H1 (cell line): ENCODE data around the gene LDLRAD4.

Experiments used
- ASH2L ChIP-seq: fragments of 200-600, 300-600 bp; sonication (generic); IDR thresholded peaks from one replicate; pipeline ENCODE4 v1.7.1; 2017; ENCODE audit warnings: low read length
- CEBPB ChIP-seq: IDR thresholded peaks from 2 replicates; pipeline ENCODE4 v1.6.1; 2012; ENCODE audit warnings: low read depth, low read length
- CHD1 ChIP-seq: IDR thresholded peaks from 2 replicates; pipeline ENCODE4 v1.6.1; 2012; ENCODE audit warnings: low read depth, low read length, improper control_type of control experiment
- EP300 ChIP-seq, 2 experiments: IDR thresholded peaks; 1 replicate in 1 of 2; 2 replicates in 1 of 2; pipeline ENCODE4 v1.6.1; 2011 to 2012; ENCODE audit warnings: low read depth in 2 of 2, low read length in 2 of 2, mild to moderate bottlenecking in 2 of 2, borderline replicate concordance in 1 of 2, inconsistent platforms in 1 of 2, moderate library complexity in 1 of 2
- JUN ChIP-seq: IDR thresholded peaks from 2 replicates; pipeline ENCODE4 v1.6.1; 2011; ENCODE audit warnings: low read depth, mild to moderate bottlenecking, improper control_type of control experiment, low read length
- MAFK ChIP-seq: IDR thresholded peaks from 2 replicates; pipeline ENCODE4 v1.6.1; 2012; ENCODE audit warnings: low read depth, mild to moderate bottlenecking, improper control_type of control experiment, low read length
- POLR2A ChIP-seq, 2 experiments: IDR thresholded peaks; 1 replicate in 1 of 2; 2 replicates in 1 of 2; pipeline ENCODE4 v1.6.1; 2011; ENCODE audit warnings: low read depth in 2 of 2, low read length in 2 of 2, mild to moderate bottlenecking in 2 of 2; ENCODE audit errors: control extremely low read depth in 1 of 2
- POLR2AphosphoS5 ChIP-seq: IDR thresholded peaks from 2 replicates; pipeline ENCODE4 v1.6.1; 2011; ENCODE audit warnings: low read depth, low read length
- RAD21 ChIP-seq, 2 experiments: IDR thresholded peaks in 1 of 2; conservative IDR thresholded peaks in 1 of 2; 2 replicates each; pipeline ENCODE4 v1.6.1; 2011; ENCODE audit warnings: low read depth in 2 of 2, low read length in 2 of 2, improper control_type of control experiment in 1 of 2, inconsistent platforms in 1 of 2, mild to moderate bottlenecking in 1 of 2, moderate library complexity in 1 of 2
- RFX5 ChIP-seq: IDR thresholded peaks from 2 replicates; pipeline ENCODE4 v1.6.1; 2011; ENCODE audit warnings: low read depth, low read length, improper control_type of control experiment, borderline replicate concordance
- SP1 ChIP-seq: IDR thresholded peaks from 2 replicates; pipeline ENCODE4 v1.6.1; 2011; ENCODE audit warnings: low read depth, low read length
- TAF1 ChIP-seq: IDR thresholded peaks from 2 replicates; pipeline ENCODE4 v1.6.1; 2011; ENCODE audit warnings: mild to moderate bottlenecking, low read depth, low read length
- TCF12 ChIP-seq: IDR thresholded peaks from 2 replicates; pipeline ENCODE4 v1.6.1; 2011; ENCODE audit warnings: low read depth, mild to moderate bottlenecking, low read length
- TF ChIP-seq, protein P1 (sequence below), 3 experiments: IDR thresholded peaks; 1 replicate in 2 of 3; 2 replicates in 1 of 3; pipeline versions ENCODE4 v1.5.1 to v1.6.1; 2011; ENCODE audit warnings: low read length in 3 of 3, mild to moderate bottlenecking in 3 of 3, inconsistent platforms in 2 of 3, low read depth in 1 of 3, moderate library complexity in 1 of 3; ENCODE audit not compliant: insufficient read depth in 1 of 3; ENCODE audit errors: control extremely low read depth in 1 of 3

DNA sequence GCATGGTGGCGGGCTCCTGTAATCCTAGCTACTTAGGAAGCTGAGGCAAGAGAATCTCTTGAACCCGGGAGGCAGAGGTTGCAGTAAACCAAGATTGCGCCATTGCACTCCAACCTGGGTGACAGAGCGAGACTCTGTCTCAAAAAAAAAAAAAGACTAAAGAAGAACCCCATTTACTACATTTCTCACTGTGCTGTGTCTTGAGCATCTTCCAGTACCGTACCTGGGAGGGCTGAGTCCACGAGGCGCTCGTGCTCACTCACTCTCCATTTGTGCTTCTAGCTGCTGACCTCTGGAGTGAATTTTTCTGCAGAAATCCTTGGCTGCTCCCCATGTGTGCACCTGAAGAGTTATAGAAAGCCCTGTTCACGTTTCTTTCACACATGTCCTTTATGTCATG is 204.8 kb downstream of the LDLRAD4 start:
- no peak for TF ChIP-seq POLR2A (IDR thresholded peaks at IDR 0.05; ENCODE audit: control extremely low read depth in 1 of 2, low read depth in 2 of 2, low read length in 2 of 2)
- TF ChIP-seq, protein P1, sequence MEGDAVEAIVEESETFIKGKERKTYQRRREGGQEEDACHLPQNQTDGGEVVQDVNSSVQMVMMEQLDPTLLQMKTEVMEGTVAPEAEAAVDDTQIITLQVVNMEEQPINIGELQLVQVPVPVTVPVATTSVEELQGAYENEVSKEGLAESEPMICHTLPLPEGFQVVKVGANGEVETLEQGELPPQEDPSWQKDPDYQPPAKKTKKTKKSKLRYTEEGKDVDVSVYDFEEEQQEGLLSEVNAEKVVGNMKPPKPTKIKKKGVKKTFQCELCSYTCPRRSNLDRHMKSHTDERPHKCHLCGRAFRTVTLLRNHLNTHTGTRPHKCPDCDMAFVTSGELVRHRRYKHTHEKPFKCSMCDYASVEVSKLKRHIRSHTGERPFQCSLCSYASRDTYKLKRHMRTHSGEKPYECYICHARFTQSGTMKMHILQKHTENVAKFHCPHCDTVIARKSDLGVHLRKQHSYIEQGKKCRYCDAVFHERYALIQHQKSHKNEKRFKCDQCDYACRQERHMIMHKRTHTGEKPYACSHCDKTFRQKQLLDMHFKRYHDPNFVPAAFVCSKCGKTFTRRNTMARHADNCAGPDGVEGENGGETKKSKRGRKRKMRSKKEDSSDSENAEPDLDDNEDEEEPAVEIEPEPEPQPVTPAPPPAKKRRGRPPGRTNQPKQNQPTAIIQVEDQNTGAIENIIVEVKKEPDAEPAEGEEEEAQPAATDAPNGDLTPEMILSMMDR (IDR thresholded peaks at IDR 0.05; ENCODE audit: control extremely low read depth in 1 of 3, insufficient read depth in 1 of 3, low read depth in 1 of 3, low read length in 3 of 3): no peak
- no peak for TF ChIP-seq RFX5
- TF ChIP-seq POLR2AphosphoS5: no peak
- no peak for TF ChIP-seq TCF12
- no peak for TF ChIP-seq EP300 (IDR thresholded peaks at IDR 0.05; ENCODE audit: borderline replicate concordance in 1 of 2, low read depth in 2 of 2, low read length in 2 of 2)
- TF ChIP-seq MAFK: no peak
- no peak for TF ChIP-seq RAD21 (IDR thresholded peaks at IDR 0.05 in 1 of 2, conservative IDR thresholded peaks at IDR 0.05 in 1 of 2; ENCODE audit: low read depth in 2 of 2, low read length in 2 of 2)
- no peak for TF ChIP-seq TAF1
- TF ChIP-seq CEBPB: no peak
- TF ChIP-seq SP1: no peak
- no peak for TF ChIP-seq ASH2L
- no peak for TF ChIP-seq CHD1
- no peak for TF ChIP-seq JUN
